Skeletal muscle satellite cell (primary cell): ENCODE measurements around the gene CHCHD6.

Source experiments
- H3K27me3 ChIP-seq: 2 replicates; pipeline ENCODE4 v1.7.0; 2013; ENCODE audit warnings: low read length; ENCODE audit not compliant: control insufficient read depth, insufficient read depth
- H3K36me3 ChIP-seq: 2 replicates; pipeline ENCODE4 v1.7.0; 2013; ENCODE audit warnings: mild to moderate bottlenecking, control low read depth, low read length; ENCODE audit not compliant: insufficient read depth
- H3K4me1 ChIP-seq: 2 replicates; pipeline ENCODE4 v1.7.0; 2013; ENCODE audit warnings: low read length; ENCODE audit not compliant: control insufficient read depth, insufficient read depth
- H3K4me2 ChIP-seq: 2 replicates; pipeline ENCODE4 v1.7.0; 2013; ENCODE audit warnings: mild to moderate bottlenecking, low read length
- H3K4me3 ChIP-seq: 2 replicates; pipeline ENCODE4 v1.7.0; 2013; ENCODE audit warnings: low read length
- H3K9ac ChIP-seq: 2 replicates; pipeline ENCODE4 v1.7.0; 2013; ENCODE audit warnings: mild to moderate bottlenecking, low read depth, low read length, moderate library complexity
- H3K9me3 ChIP-seq: replicated peaks from 2 replicates; pipeline ENCODE4 v1.7.0; 2013; ENCODE audit warnings: mild to moderate bottlenecking, control low read depth, low read length

Gene CHCHD6

DNA sequence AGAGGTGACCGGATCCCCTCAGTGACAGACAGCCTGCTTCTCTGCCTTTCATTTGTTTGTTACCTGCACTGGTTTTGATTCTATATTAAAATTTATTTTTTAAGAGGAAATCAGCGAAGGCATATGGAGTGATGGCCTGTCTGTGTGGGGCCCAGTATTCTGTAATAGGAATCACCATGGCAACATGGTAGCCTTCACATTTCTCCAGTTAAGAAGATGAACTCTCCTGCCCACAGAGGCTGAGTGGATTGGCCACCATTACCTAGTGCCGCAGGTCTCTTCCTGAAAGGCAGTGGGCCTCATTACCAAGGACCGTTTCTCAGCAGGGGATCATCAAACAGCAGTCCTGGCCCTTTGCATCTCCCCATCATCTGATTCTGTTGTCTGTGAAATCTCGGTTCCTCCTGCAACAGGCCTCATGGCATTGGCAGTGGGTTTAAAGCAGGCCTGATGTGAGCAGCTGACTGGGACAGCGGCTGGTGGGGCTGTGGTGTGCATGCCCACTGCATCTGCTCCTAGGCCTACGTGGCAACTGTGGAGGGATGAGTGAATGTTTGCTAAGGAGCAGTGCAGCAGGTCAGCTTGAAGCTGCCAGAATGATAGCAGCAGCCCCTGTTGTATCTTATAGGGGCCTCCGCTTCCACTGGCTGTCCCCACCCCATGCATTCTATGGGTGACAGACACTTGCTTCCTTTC, 114.5 kb downstream of the CHCHD6 start:
- Histone ChIP-seq H3K9ac (no peak overlapping the region), H3K27me3 (no peaks in the 10 kb centered on the region), H3K4me3 (no peak overlapping the region), H3K4me2 (no peak overlapping the region), H3K36me3 (no peaks in the 10 kb centered on the region), H3K4me1 (no peaks in the 10 kb centered on the region), H3K9me3 (no peaks in the 10 kb centered on the region)

GRCh38 chr3:126826693-126827092, 122.7 kb downstream of the CHCHD6 start:
- Histone ChIP-seq H3K36me3 (no peaks in the 10 kb centered on the region), H3K4me2 (no peak overlapping the region), H3K27me3 (no peaks in the 10 kb centered on the region), H3K9ac (no peak overlapping the region), H3K4me3 (no peak overlapping the region), H3K4me1 (no peaks in the 10 kb centered on the region), H3K9me3 (no peaks in the 10 kb centered on the region)

DNA sequence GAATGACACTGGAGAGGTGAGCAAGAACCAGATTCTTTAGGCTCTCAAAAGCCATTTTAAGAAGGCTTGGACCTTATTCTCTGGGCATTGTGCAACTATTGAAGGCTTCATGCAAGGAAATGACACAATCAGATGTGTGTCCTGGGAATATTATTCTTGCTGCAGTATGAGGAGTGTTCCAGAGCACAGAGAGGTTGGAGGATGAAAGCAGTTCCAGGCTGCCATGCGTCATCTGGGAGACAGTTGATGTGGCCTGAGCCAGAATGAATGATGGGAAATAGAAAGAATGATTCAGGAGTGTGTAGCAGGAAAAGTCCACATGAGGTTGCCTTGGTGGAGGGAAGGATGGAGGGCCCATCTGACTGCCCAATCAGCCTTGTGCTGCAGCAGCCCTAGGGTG, 123.1 kb downstream of the CHCHD6 start:
- H3K36me3 ChIP-seq = no peaks in the 10 kb centered on the region
- H3K4me3 ChIP-seq = no peak overlapping the region
- no peak overlapping the region for H3K9ac ChIP-seq
- H3K4me1 ChIP-seq = no peaks in the 10 kb centered on the region
- no peaks in the 10 kb centered on the region for H3K27me3 ChIP-seq
- no peak overlapping the region for H3K4me2 ChIP-seq
- H3K9me3 ChIP-seq = no peaks in the 10 kb centered on the region

- no peak overlapping the region for H3K4me3 ChIP-seq
- no peaks in the 10 kb centered on the region for H3K36me3 ChIP-seq
- H3K4me2 ChIP-seq = no peak overlapping the region
- H3K27me3 ChIP-seq = no peaks in the 10 kb centered on the region
- no peaks in the 10 kb centered on the region for H3K9me3 ChIP-seq
- H3K4me1 ChIP-seq = no peaks in the 10 kb centered on the region
- no peak overlapping the region for H3K9ac ChIP-seq
These were observed 124.3 kb downstream of the CHCHD6 start for GRCh38 chr3:126828306-126828705.

DNA sequence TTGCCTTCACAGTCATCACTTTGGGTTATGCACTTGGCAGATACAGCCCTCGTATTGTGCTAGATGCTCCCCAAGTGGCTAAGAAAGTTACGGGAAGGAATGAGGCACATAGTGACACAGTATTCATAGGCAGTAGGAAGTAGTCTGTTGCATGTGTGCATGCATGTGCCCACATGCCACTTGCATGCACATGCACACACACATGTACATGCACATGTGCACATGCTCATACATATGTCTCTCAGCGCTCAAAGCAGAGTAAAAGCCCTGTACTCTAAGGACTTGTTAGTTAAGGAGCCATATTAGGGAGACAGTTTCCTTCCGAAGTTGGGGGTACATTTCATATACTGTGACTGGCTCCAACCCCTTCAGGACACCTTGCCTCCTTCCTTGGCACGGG, 128.9 kb downstream of the CHCHD6 start:
- Histone ChIP-seq H3K4me2 (no peak overlapping the region), H3K4me1 (peaks cover 3% of the 10 kb centered on the region), H3K36me3 (no peaks in the 10 kb centered on the region), H3K9me3 (no peaks in the 10 kb centered on the region), H3K27me3 (no peaks in the 10 kb centered on the region), H3K4me3 (no peak overlapping the region), H3K9ac (no peak overlapping the region)

GRCh38 chr3:126834596-126835471, 130.8 kb downstream of the CHCHD6 start:
- H3K4me3 ChIP-seq = no peak overlapping the region
- H3K4me1 ChIP-seq = peaks cover 3% of the 10 kb centered on the region
- no peaks in the 10 kb centered on the region for H3K27me3 ChIP-seq
- no peaks in the 10 kb centered on the region for H3K36me3 ChIP-seq
- H3K4me2 ChIP-seq = no peak overlapping the region
- H3K9ac ChIP-seq = no peak overlapping the region
- no peaks in the 10 kb centered on the region for H3K9me3 ChIP-seq

GRCh38 chr3:126835472-126836219, 131.6 kb downstream of the CHCHD6 start:
- no peak overlapping the region for H3K4me2 ChIP-seq
- H3K27me3 ChIP-seq = no peaks in the 10 kb centered on the region
- peaks cover 3% of the 10 kb centered on the region for H3K4me1 ChIP-seq
- H3K9ac ChIP-seq = no peak overlapping the region
- no peaks in the 10 kb centered on the region for H3K9me3 ChIP-seq
- H3K36me3 ChIP-seq = no peaks in the 10 kb centered on the region
- H3K4me3 ChIP-seq = no peak overlapping the region

- peaks cover 3% of the 10 kb centered on the region for H3K4me1 ChIP-seq
- H3K9ac ChIP-seq = no peak overlapping the region
- no peak overlapping the region for H3K4me2 ChIP-seq
- H3K36me3 ChIP-seq = no peaks in the 10 kb centered on the region
- H3K9me3 ChIP-seq = no peaks in the 10 kb centered on the region
- no peaks in the 10 kb centered on the region for H3K27me3 ChIP-seq
- no peak overlapping the region for H3K4me3 ChIP-seq
These were observed 132.3 kb downstream of the CHCHD6 start for GRCh38 chr3:126836220-126836860.

DNA sequence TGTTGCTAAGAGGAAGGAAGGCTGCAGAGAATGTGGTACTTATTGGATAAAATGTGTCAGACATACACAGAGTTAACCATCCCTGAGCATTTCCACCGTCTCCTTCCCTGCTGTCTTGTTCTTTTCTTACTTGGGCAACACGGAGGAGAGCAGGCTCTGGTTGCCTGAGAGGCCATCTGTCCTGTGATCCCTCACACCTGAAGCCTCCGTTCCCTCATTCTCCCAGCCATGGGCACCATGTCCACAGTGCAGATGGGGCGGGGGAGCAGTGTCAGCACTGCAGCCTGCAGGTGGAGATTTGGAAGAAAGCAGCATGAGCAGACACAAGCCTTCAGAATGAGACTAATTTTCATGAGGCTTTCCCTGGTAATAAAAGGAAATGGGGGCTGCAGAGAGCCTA, 133.7 kb downstream of the CHCHD6 start:
- Histone ChIP-seq H3K36me3 (no peaks in the 10 kb centered on the region), H3K4me2 (no peak overlapping the region), H3K27me3 (no peaks in the 10 kb centered on the region), H3K4me1 (peaks cover 3% of the 10 kb centered on the region), H3K4me3 (no peak overlapping the region), H3K9ac (no peak overlapping the region), H3K9me3 (no peaks in the 10 kb centered on the region)

GRCh38 chr3:126845920-126846715, 142.1 kb downstream of the CHCHD6 start:
- H3K9me3 ChIP-seq = no peaks in the 10 kb centered on the region
- no peak overlapping the region for H3K4me3 ChIP-seq
- H3K4me1 ChIP-seq = no peaks in the 10 kb centered on the region
- no peak overlapping the region for H3K4me2 ChIP-seq
- no peaks in the 10 kb centered on the region for H3K27me3 ChIP-seq
- H3K9ac ChIP-seq = no peak overlapping the region
- H3K36me3 ChIP-seq = no peaks in the 10 kb centered on the region
